GM19372 (cell line): ENCODE measurements around the gene ZNF787.
"Not testable (repeated sequence)": the region's sequence is repeated elsewhere in the genome, so short reads cannot be mapped to it uniquely, and the experiment has no call there.

Source experiments
- ATAC-seq: cut with Tn5 transposase; IDR thresholded peaks from one replicate; pipeline ENCODE4 v1.9.1; 2021; ENCODE audit warnings: mild to moderate bottlenecking, low read depth, moderate library complexity; ENCODE audit not compliant: unreplicated experiment

The ZNF787 gene

DNA sequence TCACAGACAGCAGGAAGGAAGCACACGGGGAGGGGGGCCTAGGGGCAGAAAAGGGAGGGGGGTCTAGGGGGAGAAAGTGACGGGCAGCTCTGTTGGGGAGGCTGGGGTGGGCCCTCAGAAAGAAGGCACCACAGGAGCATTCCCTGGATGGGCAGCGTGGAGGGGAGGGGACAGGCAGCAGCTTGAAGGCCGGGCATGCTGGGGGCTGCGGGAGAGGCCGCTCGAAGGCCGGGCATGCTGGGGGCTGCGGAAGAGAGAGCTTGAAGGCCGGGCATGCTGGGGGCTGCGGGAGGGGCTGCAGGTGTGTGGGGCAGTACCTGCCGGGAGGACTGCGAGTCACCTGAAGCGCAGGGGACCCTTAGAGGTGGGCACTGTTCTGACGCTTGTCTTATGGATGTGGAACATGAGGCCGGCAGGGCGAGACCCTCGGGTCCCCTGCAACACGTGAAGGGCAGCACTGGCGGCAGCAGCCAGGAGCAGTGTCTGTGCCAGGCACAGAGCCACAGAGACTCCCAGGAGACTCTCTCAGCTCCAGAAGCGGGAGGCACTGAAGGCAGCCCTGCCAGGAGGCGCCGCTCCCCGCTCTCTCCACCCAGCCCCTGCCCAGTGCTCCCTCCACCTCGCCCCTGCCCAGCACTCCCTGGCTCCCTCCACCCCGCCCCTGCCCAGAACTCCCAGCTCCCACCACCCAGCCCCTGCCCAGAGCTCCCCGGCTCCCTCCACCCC is 13.3 kb downstream of the ZNF787 start:
- ATAC-seq = no peak

DNA sequence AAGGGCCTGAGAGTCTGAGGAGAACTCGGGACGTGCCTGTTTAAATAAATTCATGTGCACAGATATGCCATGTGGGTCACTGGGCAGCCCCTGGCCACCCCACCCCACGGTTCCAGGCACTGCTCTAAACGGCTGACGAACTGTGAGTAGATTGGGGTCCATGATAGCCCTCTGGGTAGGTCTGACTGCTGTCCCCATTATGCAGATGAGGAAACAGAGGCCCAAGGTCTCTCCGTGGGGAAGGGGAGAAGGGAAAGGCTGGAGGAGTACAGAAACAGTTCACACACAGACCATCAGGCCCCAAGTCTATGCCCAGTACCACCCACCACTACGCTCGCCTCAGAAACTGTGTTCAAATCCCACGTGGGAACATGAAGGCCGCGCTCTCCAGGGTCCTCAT is 14.1 kb downstream of the ZNF787 start:
- ATAC-seq = no peak

DNA sequence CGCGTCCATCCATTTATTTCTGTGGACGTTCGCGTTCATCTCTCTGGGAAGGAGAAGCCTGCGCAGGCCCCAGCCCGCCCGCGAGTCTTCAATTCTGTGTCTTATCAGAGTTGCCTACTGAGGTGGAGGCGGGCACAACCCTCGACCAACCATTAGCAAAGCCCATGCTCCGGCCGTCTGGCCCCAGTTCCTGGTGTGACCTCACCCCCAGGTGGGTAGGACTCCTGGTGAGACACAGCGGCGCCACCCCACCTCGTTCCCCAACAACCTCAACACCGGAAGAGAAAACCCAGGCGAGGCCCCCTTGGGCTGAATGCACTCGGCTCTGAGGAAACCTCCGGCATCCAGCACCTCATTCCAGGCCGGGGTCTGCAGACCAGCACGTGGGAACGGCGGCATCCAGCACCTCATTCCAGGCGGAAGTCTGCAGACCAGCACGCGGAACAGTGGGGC is 14.7 kb downstream of the ZNF787 start:
- ATAC-seq = no peak

DNA sequence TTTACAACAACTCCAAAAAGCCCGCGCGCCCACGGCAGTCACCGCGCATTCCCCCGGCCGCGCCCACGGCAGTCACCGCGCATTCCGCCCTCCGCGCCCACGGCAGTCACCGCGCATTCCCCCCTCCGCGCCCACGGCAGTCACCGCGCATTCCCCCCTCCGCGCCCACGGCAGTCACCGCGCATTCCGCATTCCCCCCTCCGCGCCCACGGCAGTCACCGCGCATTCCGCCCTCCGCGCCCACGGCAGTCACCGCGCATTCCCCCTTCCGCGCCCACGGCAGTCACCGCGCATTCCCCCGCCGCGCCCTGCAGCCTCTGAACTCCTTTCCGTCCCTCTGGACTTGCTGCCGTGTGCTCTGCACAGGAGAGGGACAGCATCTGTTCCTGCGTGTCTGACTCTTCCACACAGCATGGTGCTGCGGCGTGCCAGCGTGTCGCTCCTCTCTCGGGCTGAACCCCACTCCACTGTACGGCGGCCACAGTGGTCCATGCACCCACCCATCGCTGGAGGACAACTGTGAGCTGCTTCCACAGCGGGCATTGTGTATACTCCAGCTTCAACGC is 15.2 kb downstream of the ZNF787 start:
- not testable (repeated sequence) for ATAC-seq

DNA sequence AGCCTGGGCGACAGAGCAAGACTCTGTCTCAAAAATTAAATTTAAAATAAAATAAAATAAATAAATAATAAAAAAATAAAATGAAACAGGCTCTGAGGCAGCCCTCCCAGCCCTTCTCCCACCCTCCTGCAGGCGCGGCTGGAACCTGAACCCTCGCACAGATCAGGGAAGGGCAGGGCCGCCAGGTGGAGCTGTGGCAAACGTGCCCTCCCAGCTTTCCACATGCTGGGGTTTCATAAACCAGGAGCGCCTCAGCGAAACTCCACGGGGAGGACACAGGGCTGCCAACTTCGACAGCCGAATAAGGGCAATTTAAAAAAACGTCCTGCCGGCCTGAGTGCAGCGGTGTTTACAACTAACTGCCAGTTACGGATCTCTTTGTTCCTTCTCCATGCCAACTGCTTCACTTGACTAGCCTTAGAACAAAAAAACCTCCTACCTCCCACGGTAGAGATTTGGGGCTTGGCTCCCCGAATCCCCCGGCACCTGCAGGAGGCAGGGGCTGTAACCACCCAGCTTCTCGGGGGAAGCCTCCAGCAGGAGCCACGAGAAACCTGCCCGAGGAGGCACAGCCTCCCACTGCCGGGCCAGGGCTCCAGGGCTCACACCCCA is 15.9 kb downstream of the ZNF787 start:
- no peak for ATAC-seq

DNA sequence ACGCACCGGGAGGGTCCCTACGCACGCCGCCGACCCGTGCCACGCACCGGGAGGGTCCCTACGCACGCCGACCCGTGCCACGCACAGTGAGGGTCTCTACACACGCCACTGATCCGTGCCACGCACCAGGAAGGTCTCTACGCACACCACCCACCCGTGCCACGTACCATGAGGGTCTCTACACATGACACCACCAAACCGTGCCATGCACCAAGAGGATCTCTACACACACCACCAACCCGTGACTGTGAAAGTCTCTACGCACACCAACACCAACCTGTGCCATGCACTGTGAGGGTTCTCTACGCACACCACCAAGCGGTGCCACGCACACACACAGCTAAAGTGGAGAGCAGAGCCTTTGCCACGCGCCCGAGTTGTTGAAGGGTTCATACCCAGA is 16.7 kb downstream of the ZNF787 start:
- ATAC-seq = no peak

DNA sequence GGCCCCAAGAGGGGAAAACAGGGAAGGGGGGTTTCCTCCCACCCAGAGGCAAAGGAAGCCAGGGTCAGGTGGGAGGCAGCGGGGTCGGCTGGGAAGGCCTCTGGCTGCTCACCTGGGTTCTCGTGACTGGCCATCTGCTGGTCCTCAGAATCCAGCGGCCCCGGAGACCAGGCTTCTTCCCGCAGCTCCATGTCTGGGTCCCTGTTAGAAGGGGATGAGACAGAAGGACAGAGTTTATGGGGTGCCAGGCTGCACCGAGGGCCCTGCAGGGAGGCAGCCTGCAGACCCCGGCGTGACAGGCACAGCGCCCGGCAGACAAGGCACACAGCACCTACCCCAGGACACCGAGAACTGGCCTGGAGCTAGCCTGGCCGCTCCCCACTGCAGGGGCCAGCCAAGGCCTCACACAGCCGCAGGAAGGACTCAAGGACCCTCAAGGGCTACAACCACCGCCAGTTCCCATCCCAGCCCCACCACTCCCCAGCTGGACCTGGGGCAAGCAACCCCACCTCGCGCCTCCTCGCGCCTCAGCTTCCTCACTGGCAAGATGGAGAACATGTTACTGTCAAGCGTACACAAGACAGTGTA is 18.0 kb downstream of the ZNF787 start:
- ATAC-seq = no peak

DNA sequence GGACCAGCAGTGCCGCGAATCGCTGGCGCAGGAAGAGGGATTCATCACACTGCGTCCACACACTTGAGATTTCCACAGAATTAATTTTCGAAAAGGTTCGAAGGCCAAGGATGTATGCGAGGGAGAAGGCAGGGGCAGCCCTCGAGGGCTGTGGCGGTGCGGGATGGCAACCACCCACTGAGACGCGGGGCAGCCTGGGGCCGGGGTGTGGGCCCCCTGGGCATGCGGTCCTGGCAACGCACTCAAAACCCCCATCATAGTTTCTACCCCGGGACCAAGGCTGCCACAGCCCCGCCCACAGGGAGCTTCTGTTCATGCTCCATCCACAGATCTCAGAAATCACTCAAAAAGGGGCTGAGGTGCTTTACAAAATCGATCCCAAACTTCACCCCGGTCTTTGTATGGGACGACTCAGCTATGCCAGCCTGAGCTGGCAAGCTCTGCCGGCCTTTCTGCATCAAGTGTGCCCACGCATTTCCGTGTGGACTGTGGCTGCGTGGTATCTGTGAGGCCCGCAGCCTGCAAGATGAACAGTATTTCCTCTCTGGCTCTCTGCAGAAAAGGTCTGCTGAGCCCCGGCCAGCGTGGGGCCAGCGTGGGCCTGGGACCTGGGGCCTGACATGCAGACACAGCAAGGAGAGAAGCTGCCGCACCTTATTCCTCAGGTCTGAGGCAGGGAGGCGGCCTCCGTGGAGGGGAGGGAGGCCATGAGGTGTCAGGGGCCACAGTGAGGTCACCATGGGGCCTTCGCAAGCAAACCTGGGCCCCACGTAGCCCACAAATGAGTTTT is 19.2 kb downstream of the ZNF787 start:
- ATAC-seq = no peak

DNA sequence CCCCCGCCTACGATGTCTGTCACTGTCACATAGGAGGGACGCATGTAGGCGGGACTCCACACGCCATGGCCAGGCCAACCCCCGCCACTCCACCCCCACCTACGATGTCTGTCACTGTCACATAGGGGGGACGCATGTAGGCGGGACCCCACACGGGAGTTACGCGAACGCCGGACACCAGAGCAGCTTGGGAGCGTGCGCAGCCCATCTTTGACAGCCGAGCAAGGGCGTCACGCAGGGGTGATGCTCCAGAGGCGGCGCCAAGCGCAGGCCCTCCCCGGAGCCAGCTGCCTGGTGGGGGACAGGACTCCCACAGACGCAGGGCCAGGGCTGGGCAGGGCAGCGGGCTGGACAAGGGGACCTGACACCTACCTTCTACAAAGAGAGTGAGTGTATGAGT is 20.0 kb downstream of the ZNF787 start:
- no peak for ATAC-seq

DNA sequence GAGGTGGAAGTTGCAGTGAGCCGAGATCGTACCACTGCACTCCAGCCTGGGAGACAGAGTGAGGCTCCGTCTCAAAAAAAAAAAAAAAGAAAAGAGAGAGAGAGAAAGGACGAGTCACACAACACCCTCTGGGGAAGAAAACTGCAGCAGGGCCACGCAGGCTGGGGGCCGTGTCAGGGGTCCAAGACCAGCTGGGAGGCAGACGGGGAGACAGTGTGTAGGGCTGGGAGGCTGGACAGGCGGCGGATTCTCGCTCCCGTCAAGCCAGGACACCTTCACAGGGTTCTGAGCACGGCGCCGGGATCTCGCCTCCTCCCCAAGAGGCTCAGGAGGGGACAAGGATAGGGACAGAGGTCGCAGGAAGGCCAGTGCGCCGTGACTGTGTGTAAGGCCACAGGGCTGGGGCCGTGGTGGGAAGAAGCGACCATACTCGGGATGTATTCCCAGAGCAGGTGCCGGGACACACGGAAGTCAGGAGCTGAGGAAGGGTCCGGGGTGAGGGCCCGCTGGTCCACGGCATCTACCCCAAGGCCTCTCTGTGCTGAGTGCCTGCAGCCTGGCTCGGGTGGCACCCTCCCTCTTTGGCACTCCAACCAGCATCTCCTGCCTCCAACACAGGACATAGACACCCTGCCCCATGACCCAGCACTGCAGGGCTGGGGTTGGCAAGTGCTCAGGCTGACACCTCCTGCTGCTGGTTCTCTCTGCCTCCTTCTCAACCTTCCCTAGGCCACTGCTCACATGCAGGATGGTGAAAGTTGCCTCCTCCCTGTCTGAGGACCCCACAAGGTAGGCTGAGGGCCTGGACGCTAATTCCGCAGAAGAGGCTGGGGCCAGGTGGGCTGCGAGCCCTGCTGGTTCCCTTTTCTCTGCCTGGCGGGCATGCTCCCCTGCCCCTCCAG is 21.2 kb downstream of the ZNF787 start:
- ATAC-seq = no peak

DNA sequence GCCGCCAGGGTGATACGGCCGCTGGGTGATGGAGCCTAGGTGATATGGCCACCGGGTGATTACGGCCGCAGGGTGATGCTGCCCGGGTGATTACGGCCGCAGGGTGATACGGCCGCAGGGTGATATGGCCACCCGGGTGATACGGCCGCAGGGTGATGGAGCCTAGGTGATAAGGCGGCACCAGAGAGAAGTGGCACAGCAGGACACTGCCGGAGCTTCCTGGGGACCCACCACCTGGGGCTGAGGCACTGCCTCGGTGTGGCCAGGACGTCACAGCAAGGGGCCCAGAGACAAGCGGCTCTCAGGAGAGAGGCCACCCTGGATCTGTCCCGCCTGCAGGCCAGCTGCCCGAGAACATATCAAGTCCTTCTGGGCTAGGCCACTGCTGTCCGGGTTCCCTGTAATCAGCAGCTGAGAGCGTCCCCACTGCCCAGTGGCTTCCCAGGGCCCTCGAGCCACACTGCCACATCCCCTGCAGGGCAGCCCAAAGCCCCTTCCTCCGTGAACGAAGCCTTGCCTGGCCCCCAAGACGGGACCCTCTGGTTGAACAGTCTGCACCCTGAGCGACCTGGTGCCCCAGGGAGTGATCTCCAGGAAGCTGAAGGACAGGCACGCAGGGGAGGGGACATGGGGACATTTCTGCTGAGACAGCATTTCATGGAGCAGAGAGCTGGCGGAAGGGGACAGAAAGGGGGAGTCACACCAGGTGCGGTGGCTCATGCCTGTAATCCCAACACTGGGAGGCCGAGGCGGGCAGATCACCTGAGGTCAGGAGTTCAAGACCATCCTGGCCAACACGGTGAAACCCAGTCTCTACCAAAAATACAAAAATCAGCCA is 22.1 kb downstream of the ZNF787 start:
- no peak for ATAC-seq

DNA sequence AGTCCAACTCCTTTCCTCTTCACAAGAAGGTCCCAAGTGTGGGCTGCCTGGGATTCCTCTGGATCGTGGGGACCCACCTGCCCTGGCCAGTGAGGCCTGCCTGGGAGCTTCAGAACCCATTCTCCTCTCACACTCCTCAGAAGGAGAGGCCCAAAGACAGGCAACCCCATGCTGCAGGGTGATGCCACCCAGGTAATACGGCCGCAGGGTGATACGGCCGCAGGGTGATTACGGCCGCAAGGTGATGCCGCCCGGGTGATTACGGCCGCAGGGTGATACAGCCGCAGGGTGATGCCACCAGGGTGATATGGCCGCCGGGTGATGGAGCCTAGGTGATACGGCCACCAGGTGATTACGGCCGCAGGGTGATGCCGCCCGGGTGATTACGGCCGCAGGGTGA is 22.9 kb downstream of the ZNF787 start:
- ATAC-seq = not testable (repeated sequence)

DNA sequence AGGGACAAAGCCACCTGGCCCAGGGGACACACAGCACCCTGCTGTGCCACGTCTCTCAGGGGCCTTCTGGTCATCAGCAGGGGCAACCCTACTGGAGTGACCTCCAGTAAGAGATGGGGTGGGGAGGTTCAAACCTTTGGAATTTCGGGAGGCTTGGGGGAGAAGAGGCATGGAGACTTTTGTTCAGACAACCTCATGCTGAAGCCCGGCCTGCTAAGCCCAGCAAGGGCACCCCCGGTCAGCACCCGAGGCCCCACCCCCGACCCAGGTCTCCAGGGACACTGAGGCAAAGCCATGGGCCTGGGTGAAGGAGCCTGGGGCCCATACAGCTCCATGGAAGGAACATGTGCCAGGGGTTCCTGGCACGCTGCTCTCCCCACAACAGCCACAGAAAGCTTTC is 23.3 kb downstream of the ZNF787 start:
- no peak for ATAC-seq

DNA sequence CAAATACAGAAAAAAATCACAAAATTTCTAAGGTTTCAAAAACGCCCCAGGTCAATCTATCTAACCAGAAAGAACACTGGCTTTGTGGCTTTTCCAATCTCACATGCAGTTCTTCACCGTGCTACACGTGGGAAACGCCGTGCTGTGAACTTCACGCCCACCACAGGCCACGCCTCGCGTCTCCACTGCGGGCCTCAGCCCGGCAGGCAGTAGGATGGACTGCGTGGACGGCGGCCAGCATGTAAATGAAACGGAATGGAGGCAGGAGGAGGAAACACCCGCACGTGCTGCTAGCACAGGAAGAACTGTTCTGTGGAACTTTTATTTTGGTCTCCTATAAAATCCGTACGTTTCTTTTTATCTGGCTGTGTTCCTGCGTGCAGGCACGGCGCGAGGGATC is 23.8 kb downstream of the ZNF787 start:
- no peak for ATAC-seq

DNA sequence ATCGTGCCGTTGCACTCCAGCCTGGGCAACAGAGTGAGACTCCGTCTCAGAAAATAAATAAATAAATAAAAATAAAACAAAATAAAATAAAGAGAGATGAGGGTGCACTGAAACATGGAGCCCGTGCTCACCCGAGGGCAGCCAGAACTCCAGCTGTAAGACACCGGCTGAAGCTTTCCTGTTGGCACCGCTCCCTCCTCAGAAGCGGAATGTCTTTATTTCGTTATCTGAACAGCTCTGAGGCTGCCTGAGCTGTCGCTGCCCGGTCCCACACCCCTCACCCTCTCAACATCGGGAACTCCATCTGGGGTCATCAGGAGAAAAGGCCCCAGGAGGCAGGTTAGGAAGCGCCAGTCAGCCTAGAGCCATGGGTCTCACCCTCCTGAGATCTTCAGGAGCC is 24.4 kb downstream of the ZNF787 start:
- no peak for ATAC-seq

DNA sequence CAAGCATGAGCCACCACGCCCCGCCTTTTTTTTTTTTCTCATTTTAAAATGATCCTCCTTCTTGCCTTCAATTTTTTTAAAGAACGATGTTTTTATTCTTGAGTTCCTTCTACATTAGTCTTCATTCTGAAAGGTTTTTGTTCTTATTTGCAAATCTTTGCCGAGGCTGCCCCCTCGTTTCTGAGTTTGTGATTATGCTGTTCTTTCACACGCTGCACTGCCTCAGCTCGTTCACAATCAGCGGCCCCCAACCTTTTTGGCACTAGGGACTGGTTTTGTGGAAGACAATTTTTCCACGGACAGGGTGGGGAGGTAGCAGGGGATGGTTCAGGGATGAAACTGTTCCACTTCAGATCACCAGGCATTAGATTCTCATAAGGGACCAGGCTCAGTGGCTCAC is 26.6 kb downstream of the ZNF787 start:
- no peak for ATAC-seq

DNA sequence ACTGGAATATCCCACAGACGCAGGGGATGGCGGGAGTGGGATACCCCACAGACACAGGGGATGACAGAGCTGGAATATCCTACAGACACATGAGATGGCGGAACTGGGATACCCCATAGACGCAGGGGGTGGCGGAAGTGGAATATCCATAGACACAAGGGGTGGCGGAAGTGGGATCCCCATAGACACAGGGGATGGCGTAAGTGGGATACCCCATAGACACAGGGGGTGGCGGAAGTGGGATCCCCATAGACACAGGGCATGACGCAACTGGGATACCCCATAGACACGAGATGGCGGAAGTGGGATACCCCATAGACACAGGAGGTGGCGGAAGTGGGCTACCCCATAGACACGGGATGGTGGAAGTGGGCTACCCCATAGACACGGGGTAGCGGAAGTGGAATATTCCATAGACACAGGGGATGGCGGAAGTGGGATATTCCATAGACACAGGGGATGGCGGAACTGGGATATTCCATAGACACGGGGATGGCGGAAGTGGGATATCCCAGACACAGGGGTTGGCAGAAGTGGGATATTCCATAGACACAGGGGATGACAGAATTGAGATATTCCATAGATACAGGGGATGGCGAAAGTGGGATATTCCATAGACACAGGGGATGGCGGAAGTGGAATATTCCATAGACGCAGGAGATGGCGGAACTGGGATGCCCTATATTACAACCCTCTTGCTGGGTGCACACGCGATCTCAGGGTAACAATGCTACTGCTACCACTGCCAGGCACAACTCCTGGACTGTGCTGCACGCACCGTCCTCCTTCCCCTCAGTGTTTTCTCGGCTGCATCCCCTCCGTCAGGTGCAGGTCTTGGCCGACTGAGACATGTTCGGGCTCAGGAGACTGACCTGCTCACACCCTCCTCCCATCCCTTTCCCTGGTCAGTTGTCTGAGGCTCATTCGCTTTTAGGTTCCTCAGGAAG is 28.1 kb downstream of the ZNF787 start:
- no peak for ATAC-seq
